SK-N-DZ (cell line): ENCODE results near the gene ZNF185.

Experiments used
- DNase-seq: peaks from one replicate; pipeline ENCODE4 v3.0.0-alpha.2; 2015; ENCODE audit warnings: low spot score

The ZNF185 gene

DNA sequence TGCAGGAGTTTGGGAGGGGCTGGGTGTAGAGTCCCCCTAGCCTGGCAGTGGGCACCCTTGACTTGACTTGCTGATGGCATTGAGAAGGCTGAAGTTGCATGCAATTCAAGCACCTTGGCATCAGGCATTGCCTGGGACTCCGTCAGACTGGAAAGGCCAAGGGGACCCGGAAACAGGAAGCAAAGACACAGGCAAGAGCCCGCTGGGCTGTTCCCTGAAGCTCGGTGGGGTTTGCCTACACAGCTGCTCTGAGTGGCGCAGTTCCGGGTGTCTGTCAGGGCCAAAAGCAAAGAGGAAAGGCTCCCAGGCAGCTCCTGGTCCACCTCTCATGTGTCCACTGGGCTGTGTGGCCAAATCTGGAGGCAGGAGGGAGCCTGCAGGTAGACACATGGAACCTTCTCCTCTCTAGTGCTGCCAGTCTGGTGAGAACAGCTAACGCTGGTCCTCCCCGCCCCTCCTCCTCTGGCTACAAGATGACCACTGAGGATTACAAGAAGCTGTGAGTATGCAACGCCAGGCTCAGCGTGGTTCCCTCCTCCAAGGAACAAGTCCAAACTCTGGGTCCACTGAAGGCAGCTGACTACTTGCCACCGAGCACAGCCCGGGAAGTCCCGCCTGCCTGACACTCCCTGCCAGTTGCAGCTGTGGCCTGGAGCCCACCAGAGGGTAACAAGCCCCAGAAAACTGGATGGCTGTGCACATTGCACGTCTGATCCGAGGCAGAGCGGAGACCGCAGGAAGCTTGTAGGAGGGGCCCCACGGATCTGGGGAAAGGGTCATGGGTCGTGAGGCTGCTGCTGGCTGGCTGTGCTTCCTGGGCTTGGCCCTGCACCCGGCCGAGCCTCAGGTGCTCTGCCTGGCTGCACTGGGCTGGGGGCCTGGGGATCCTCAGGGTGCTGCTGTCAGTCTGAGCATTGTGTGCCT is 20.1 kb downstream of the ZNF185 start:
- no peak for DNase-seq

DNA sequence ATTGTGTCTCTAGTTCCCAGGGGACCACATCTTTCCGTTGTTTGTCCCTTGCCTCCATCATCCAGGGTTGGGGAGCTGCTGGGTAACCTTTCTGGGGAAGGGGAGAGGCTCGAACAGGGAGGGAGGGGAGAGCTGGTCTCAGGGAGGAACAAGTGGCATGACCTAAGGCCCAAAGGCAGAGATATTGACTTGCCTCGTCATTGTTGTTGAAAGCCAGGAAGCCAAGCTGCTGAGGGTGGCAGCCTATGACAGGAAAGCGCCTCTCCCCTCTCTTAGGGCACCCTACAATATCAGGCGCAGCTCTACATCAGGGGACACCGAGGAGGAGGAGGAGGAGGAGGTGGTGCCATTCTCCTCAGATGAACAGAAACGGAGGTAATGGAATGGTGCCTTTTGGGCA is 20.8 kb downstream of the ZNF185 start:
- DNase-seq = no peak

DNA sequence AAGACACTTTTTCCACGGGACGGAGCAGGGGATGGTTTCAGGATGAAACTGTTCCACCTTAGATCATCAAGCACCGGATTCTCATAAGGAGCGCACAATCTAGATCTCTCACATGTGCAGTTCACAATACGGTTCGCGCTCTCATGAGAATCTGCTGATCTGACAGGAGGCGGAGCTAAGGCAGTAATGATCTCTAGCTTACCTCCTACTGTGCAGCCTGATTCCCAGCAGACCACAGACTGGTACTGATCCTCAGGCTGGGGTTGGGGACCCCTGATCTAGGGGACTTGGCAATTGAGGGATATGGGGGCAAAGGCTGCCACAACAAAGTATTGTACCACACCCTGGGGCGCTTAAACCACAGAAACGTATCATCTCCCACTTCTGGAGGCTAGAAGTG is 25.7 kb downstream of the ZNF185 start:
- no peak for DNase-seq

DNA sequence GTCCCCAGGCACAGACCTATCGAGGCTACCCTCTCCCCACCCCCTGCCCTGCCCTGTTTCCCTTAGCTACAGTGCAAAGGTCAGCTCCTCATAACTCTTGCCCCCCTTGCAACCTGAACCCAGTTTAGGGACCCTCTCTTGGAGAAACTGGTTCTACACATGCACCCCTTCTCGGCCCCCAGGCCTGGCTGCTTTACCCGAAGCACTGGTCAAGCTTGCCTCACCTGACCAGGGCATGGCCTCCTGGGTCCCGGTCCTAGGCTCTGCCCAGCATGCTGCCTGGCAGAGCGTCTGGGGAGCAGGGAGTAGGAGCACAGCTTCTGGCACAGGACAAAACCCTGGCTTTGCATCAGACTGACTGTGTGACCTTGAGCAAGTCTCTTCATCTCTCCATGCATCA is 28.0 kb downstream of the ZNF185 start:
- DNase-seq = no peak

GRCh38 chrX:152926279-152926678 is 28.4 kb downstream of the ZNF185 start:
- DNase-seq = peak; percentile 55

DNA sequence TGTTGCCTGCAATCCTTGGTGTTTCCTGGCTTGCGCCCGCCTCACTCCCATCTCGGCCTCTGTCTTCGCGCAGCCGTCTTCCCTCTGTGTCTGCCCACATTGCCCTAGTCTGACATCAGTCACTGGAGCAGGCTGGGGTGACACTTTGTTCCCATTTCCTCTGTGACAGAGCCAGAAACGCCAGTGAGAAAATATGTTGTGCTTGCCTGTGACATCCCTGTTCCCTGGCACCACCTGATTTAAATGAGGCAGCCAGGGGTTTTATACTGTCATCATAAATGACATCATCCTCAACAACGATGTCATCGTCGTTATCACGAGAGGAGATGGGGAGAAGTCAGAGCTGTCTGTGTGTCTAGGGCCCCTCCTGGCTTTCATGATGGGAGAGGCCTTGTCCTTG is 29.1 kb downstream of the ZNF185 start:
- no peak for DNase-seq

DNA sequence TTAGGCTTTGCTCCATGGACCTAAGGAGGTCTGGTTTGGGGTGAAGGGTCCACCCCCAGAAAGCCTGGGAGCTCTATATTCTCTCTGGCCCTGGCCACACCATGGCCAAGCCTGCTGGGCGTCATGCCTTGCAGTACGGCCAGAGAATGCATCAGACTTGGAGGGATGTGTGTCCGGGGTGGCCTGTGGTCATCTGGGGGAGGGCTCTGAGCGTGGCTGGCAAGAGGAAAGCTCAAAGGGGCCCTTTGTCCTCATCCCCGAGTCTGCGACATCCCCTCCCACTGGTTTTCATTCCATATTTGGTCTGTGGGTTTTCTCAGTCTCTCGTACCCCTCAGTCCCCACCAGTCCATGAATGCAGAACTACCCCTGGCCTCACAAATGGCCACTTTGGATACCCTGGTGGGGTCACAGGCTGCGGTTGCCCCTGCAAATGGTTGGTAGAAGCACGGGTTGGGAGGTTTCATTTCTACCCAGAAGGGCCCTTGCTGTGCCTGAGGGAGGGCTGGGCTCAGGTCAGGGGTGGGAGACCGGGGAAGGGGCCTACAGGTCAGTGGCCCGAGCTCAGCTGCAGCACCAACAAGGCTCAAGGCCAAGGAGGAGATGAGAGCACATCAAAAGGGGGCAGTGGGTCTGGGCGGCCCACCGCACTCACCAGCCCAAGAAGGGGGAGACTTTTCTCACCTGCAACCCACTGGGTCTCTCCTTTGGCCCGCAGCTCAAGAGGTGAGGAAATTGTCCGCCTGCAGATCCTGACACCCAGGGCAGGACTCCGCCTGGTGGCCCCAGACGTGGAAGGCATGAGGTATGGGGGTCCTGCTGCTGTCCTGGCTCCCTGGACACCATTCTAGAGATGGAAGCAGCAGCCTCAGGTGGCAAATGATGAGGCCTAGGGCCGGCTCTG is 30.2 kb downstream of the ZNF185 start:
- no peak for DNase-seq

DNA sequence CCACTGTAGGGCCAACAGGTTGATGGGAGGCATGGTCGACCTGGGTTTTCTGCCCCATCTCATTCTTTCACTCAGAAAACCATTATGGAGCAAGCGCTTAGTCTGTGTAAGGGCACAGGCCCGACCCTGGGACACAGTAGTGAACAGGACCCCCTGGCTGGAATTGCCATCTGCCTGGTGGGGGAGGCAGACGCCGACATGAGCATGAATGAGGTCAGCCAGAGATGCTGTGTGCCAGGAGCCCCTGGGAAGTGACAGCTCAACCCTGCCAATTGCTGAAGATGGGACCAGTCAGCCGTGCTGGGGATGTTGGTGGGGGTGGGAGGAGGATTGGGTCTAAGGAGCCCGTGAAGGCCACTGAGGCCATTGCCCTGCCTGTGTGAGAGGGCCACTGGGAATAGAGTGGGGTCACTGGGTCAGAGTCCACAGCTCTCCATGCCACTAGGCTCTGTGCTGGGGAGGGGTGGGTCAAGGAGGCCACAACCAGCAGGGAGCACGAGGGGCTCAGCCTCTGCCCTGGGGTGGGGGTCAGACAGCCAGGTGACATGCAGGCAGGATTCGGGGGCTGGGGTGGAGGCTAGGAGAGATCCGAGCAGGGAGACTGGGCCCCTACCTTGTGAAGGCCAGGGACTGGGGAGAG is 31.0 kb downstream of the ZNF185 start:
- DNase-seq = no peak

DNA sequence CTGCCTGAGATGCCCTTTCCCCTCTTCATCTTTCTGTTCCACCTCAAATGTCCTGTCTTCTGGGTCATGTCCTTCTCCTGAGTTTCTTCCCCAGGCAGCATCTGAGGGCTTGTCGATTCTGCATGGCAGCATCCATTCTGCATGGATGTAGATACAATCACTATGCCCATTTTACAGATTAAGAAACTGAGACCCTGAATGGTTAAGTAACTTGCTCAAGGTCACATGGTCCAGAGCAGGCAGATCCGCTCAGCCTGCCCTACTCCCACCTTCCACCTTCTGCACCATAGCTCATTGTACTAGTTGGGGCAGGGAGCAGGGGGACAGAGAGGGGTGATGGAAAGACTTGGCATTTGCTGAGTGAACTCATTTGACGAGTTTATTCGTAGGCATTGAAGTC is 32.0 kb downstream of the ZNF185 start:
- DNase-seq = no peak

GRCh38 chrX:152930516-152930915 is 32.6 kb downstream of the ZNF185 start:
- DNase-seq = no peak

DNA sequence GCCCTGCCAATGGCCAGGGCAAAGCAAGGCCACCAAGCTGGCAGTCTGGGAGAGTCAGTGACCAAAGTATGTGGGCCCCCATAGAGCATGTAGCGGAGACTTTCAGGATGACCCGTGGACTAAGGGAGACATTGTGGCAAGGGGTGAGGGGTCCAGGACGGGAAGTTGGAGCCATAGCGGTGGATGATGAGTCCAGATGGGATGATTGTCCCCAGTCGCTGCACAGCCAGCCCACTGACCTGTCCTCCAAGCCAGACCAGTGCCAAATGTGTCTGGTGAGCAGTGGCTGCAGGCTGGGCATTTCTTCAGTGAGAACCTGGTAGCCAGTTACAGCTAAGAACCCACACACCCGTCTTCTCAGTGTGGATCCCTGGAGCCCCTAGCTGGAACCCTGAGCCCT is 34.3 kb downstream of the ZNF185 start:
- no peak for DNase-seq

DNA sequence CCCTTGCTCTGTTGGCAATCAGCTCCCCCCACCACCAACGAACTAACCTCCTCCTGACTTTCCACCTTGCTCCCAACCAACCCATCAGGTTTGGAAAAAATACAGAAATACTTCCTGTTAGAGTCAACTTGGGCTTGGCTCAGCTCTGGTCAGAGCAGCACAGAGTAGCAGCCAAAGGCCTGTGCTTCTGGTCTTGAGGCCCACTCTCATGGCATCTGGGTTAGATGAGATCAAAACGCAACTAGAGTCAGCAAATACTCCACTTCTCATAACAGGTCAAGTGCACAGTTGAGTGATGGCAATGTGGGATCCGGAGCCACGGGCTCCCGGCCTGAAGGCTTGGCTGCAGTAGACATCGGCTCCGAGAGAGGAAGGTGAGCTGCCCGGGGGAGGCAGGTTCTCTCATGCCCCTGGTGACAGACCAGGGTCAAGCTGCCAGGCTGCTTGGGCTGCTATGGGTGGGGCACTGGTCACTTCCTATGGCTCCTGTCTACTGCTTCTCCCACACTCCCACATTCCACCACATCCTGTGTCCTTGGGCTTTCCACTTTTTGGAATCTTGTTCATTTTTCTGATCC is 34.8 kb downstream of the ZNF185 start:
- no peak for DNase-seq

DNA sequence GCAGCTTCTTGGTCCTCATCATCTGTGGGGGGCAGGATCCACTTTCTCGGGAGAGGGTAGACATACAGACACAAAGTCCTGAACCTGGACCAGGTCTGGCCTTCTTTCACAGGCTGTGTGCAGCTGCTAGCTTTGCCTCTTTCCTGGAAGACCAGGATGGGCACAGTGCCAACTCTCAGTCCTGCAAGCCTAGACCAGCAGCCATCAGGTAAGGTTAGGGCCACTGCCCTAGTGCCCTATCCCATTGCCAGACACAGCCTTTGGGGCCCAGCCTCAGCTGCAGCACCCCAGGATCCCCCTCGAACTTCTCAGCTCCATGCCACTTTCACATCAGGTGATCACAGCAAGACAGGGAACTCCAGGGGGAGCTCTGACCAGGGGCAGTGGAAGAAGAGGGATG is 38.4 kb downstream of the ZNF185 start:
- no peak for DNase-seq

- no peak for DNase-seq
These were observed 39.4 kb downstream of the ZNF185 start for GRCh38 chrX:152937236-152937635.

DNA sequence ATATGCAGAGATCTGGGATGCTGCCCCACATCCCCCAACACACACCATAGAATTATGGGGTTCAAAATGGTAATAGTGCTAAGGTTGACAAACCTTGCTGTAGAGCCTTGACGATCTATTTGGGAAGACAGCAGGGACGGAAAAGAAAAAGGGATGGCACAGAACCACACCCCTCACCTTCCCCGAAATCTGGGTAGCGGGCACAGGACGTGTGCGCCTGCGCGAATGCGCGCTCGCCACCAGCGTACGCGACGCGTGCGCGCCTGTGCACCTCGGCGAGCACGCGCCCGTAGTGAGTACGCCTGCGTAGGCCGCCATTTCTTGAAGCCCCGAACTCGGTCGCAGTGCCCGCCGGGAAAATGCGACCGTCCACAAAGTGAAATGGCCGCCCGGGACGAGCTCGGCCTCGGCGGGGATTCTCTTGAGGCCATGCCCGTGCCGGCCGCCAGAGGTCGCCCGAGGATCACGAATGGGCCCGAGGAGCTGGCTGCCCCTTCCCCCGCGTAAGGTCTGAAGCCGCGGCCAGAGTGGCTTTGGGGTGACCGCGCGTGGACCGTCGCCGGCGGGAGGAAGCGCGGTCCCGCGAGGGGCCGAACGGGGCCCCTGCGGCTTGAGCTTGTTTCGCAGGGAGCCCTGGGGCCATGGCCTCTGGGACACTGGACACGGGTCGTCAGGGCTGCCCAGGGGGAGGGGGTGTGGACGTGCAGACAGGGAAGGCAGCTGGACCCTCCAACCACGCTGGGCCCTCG is 43.6 kb downstream of the ZNF185 start:
- DNase-seq = peak; percentile 90

DNA sequence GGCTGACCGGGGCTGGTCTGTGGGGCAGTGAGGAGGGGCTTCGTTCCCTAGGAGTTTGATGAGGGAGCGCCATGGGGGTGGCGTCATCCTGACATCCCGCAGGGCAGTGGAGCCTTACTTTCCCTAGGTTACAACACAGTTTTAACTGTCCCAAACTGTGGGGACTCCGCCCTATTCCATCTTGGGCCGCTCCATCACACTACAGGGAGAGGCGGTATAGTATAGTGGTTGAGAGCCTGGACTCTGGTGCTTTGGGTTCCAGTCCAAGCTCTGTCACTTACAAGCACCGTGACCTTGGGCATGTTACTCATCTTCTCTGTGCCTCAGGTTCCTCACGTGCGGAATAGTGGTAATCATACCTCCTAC is 44.2 kb downstream of the ZNF185 start:
- DNase-seq = no peak

- no peak for DNase-seq
These were observed 46.0 kb downstream of the ZNF185 start for GRCh38 chrX:152943826-152944225.

GRCh38 chrX:152945021-152945979 is 47.4 kb downstream of the ZNF185 start:
- no peak for DNase-seq

DNA sequence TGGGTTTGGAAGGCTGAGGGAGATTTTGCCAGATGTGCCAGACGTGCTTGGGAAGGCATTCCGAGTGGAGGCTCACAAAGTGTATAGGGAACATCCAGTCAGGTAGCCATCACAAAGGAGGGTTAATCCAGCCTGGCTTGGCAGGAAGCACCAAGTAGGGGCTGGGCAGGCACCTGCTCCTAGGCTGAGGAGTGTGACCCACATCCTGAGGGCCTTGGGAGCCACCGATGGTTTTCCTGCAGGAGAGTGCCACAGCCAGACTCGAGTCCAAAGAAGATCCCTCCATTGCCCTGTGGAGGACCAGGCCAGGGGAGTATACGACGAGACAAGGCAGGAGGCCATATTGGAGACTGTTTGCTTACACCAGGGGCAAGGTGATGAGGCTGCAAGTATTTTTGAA is 48.8 kb downstream of the ZNF185 start:
- DNase-seq = no peak
